ENCODE results near the gene LRP1.

DNA sequence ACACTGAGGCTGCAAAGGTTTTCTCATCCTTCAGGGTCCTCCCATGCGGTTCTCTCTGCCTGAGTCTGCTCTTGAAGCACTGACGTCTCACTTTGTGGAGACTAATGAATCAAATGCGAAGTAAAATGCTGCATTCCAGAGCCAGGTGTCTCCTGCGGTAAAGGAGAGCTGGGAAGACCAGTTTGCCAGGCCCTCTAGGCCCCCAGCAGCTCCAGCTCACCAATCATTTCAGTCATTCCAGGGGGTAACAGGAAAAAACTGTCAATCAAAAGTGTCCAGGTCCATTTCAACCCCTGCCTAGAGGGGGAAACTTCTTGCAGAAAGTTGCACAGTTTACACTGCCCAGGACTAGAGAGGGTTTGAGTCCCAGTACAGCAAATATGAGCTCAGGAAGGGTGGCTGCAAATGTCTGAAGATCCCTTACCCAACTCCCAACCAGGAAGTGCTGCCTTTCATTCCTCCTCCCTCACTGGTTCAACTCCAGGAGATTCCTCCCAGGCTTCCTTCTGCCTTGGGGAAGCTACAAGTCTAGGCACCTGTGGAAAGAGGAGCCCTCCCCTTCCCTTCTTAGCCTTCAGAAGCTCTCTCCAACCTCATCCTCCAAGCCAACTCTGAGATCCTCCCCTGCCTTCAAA, 85.6 kb downstream of the LRP1 start:
- TF ChIP-seq, protein P1, sequence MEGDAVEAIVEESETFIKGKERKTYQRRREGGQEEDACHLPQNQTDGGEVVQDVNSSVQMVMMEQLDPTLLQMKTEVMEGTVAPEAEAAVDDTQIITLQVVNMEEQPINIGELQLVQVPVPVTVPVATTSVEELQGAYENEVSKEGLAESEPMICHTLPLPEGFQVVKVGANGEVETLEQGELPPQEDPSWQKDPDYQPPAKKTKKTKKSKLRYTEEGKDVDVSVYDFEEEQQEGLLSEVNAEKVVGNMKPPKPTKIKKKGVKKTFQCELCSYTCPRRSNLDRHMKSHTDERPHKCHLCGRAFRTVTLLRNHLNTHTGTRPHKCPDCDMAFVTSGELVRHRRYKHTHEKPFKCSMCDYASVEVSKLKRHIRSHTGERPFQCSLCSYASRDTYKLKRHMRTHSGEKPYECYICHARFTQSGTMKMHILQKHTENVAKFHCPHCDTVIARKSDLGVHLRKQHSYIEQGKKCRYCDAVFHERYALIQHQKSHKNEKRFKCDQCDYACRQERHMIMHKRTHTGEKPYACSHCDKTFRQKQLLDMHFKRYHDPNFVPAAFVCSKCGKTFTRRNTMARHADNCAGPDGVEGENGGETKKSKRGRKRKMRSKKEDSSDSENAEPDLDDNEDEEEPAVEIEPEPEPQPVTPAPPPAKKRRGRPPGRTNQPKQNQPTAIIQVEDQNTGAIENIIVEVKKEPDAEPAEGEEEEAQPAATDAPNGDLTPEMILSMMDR (IDR thresholded peaks at IDR 0.05; ENCODE audit: insufficient read depth, low read depth, low read length) = no peak
- TF ChIP-seq EZH2 (IDR thresholded peaks at IDR 0.05; ENCODE audit: insufficient read depth, low read length) = no peak

Measured in astrocyte (in vitro differentiated cells and primary cell).